Esophagus (tissue), 2 donors: ENCODE results near the gene PIAS3. TPM values are rescaled to one million over a fixed set of nuclear protein-coding genes. Genes with fewer than 3 reads are reported as not detected.
A peak's percentile ranks its signal among the peaks of the same experiment; 100 is the strongest.

Source experiments
- H3K27ac ChIP-seq, 2 donors: one replicate each; pipeline ENCODE4 v1.5.1; 2013; ENCODE audit warnings: low read depth in 2 of 2, mild to moderate bottlenecking in 2 of 2, inconsistent platforms in 1 of 2, low read length in 1 of 2, moderate library complexity in 1 of 2
- H3K27me3 ChIP-seq, 2 donors: one replicate each; pipeline ENCODE4 v1.6.1; 2013; ENCODE audit warnings: low read length in 2 of 2, control low read depth in 1 of 2, mild to moderate bottlenecking in 1 of 2; ENCODE audit not compliant: insufficient read depth in 2 of 2, control insufficient read depth in 1 of 2
- H3K36me3 ChIP-seq, 2 donors: one replicate each; pipeline ENCODE4 v1.6.1; 2013; ENCODE audit warnings: low read length in 1 of 2; ENCODE audit not compliant: control insufficient read depth in 2 of 2, insufficient read depth in 2 of 2
- H3K4me1 ChIP-seq, 2 donors: one replicate each; pipeline ENCODE4 v1.6.1; 2013; ENCODE audit warnings: low read length in 1 of 2; ENCODE audit not compliant: control insufficient read depth in 2 of 2, insufficient read depth in 2 of 2
- H3K4me3 ChIP-seq, 2 donors: one replicate each; pipeline ENCODE4 v1.5.1; 2013; ENCODE audit warnings: low read length in 2 of 2, mild to moderate bottlenecking in 2 of 2, low read depth in 1 of 2, moderate library complexity in 1 of 2
- H3K9me3 ChIP-seq, 2 donors: one replicate each; pipeline ENCODE4 v1.6.1; 2013; ENCODE audit warnings: mild to moderate bottlenecking in 2 of 2, low read depth in 1 of 2, low read length in 1 of 2, moderate library complexity in 1 of 2; ENCODE audit not compliant: control insufficient read depth in 2 of 2, insufficient read depth in 1 of 2
- WGBS, 2 donors: extraction: QIAGEN DNeasy Blood & Tissue Kit; methylation state at CpG; one replicate each; pipeline ENCODE4 v1.1.7; 2013; 5-methylcytosine and 5-hydroxymethylcytosine counted together
- polyA plus RNA-seq, 2 donors: library from polyadenylated mRNA; stranded (reverse); fragments of 200-250 nt; gene quantifications; one replicate each; pipeline ENCODE4 v1.2.3, GENCODE V29; 2013
- donor health status: healthy with polysubstance abuse.
- donor health status: Bipolar disorder and iron deficiency.

The PIAS3 gene
- polyA plus RNA-seq, 2 donors: 29.8 to 43.6 TPM

DNA sequence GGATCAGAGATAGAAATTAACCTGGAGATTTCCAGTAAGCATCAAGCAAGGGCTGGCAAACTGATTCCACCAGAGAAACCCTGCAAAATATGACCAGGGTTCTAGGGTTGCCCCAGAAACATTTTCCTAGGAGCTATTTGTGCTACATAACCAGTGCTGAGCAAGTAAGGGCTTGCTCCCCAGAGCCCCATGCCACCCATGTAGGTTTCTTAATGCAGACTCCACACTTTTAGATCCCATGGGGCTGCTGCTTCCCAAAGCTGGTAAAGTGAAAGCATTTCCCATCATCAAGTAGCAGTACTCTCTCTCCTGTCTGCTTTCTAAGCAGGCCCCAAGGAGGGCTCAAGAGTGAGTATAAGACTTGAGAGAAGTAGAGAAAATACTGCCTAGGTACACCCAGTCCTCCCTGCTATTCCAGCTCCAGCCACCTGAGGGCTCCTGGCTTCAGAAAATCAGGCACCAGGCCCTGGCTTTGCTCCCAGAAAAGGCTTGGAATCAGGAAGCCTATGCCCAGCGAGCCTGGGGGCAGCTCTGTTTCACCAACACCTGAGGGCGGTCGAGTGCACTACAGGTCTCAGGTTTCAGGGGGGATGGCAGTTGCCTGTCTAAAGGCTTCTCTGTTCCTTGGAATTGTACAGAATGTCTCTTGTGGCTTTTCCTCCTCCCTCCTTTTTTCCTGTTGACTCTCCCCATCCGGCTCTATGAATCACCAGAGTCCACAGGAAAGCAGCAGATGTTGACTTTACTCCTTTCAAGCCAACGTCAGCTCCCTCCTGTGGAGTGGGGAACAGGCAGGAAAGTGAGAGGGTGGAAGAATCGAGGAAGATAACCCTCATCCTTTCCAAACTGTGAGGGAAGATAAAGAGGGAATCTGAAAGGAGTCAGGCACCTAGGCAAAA lies 33.0 kb upstream of the PIAS3 start:
- WGBS, 2 donors: 7 to 8% methylated on average over 6 of the region's 6 CpGs
- Histone ChIP-seq H3K4me3 (peak overlapping the region in 1 of 2 donors; percentile 12), H3K4me1 (peaks cover 0 to 4% of the 10 kb centered on the region in 2 donors), H3K27ac (peak overlapping the region; percentile 90 to 91), H3K36me3 (no peaks in the 10 kb centered on the region), H3K9me3 (no peaks in the 10 kb centered on the region), H3K27me3 (no peaks in the 10 kb centered on the region)

DNA sequence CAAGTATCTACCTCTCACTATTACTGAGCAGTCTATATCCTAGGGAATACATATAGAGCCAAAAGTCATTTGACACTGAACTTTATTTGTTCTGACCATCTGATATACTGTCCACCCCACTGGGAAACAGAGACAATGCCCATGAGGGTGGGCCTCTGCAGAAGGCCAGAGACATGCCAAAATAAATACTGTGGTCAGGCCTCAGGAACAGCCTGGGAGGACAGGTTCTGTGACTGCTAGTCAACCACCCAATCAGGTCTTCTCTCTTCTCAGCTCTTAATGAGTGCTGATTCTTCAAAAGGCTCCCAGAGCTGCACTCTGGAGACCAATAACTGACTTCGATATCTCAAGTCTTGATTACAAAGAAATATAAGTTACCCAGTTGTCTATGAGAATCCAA lies 32.3 kb upstream of the PIAS3 start:
- Histone ChIP-seq H3K27ac (peak overlapping the region; percentile 60 to 90), H3K4me1 (peaks cover 0 to 4% of the 10 kb centered on the region in 2 donors), H3K4me3 (no peak overlapping the region), H3K9me3 (no peaks in the 10 kb centered on the region), H3K27me3 (no peaks in the 10 kb centered on the region), H3K36me3 (no peaks in the 10 kb centered on the region)
- 22 to 35% methylated on average over 1 of the region's 1 CpG for WGBS, 2 donors

DNA sequence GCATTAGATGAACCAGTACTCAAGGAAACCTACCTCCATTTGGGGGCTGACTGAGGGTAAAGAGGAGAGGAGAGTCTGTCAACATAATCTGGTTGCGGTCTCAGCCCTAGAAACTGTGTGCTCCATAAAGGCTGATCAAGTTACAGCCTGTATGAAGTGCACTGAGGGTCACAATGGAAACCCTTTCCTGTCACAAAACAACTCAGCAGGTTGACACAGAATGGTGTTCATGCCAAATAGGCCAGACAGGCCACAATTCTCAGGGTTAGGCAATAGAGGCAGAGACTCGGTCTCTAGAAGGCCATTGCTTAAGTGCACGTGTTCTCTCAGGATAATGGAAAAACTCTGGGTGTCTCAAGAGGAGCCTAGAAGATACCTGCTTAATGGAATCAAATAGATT lies 30.8 kb upstream of the PIAS3 start:
- no peak overlapping the region for H3K27ac ChIP-seq
- 86 to 94% methylated on average over 3 of the region's 3 CpGs for WGBS, 2 donors
- no peaks in the 10 kb centered on the region for H3K27me3 ChIP-seq
- peaks cover 0 to 8% of the 10 kb centered on the region in 2 donors for H3K4me1 ChIP-seq
- H3K4me3 ChIP-seq: no peak overlapping the region
- H3K9me3 ChIP-seq: no peaks in the 10 kb centered on the region
- no peaks in the 10 kb centered on the region for H3K36me3 ChIP-seq

DNA sequence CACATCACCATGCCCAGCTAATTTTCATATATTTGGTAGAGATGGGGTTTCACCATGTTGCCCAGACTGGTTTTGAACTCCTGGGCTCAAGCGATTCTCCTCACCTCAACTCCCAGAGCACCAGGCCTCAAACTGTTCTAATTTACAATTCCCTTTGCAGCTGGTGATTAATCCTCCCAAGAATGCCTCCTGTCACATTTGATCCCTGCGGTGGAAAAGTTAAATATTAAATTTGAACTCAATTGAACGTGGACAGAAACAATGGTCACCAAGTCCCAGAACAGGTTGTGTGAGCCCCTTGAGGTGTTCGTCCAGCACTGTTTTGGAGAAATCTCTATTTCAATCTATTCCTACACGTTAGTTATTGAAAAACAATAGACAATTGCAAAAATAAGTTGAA lies 28.8 kb upstream of the PIAS3 start:
- no peak overlapping the region for H3K27ac ChIP-seq
- H3K4me1 ChIP-seq: peaks cover 0 to 8% of the 10 kb centered on the region in 2 donors
- 59 to 68% methylated on average over 5 of the region's 5 CpGs for WGBS, 2 donors
- H3K4me3 ChIP-seq: no peak overlapping the region
- no peaks in the 10 kb centered on the region for H3K9me3 ChIP-seq
- H3K27me3 ChIP-seq: no peaks in the 10 kb centered on the region
- H3K36me3 ChIP-seq: no peaks in the 10 kb centered on the region

DNA sequence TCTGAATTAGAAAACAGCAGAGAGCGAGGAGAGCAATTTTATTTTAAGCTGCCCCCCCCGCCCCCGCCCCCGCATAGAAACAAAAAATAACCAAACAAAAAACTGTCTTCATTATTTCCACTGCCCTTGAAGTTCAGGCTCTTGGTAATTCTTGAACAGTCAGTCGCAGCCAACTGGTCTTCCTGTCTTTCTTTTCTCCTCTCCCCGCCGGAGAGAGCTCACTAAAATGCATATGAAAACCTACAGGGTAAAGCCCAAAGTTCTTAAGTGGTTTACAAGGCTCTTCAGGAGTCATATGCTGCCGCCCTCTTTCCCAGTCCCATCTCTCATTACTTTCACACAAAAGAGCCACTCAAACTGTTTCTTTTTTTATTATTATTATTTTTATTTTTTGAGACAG lies 27.9 kb upstream of the PIAS3 start:
- H3K4me3 ChIP-seq: no peak overlapping the region
- peaks cover 0 to 6% of the 10 kb centered on the region in 2 donors for H3K4me1 ChIP-seq
- no peaks in the 10 kb centered on the region for H3K9me3 ChIP-seq
- no peaks in the 10 kb centered on the region for H3K27me3 ChIP-seq
- H3K27ac ChIP-seq: no peak overlapping the region
- WGBS, 2 donors: 70 to 75% methylated on average over 8 of the region's 8 CpGs
- H3K36me3 ChIP-seq: no peaks in the 10 kb centered on the region

DNA sequence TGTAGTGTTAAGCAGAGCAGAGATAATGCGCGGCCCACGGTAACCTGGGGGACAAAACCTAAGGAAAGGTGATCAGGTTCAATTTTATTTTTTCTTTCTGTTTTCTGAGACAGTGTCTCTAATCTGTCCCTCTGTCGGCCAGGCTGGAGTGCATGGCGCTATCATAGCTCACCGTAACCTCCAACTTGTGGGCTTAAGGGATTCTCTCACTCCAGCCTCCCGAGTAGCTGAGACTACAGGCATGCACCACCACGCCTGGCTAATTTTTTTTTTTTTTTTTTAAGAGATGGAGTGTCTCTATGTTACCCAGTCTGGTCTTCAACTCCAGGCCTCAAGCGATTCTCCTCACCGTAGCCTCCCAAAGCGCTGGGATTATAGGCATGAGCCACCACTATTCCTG lies 27.5 kb upstream of the PIAS3 start:
- H3K9me3 ChIP-seq: no peaks in the 10 kb centered on the region
- peaks cover 0 to 4% of the 10 kb centered on the region in 2 donors for H3K4me1 ChIP-seq
- peak overlapping the region in 1 of 2 donors; percentile 38 for H3K27ac ChIP-seq
- no peaks in the 10 kb centered on the region for H3K27me3 ChIP-seq
- H3K36me3 ChIP-seq: no peaks in the 10 kb centered on the region
- peak overlapping the region in 1 of 2 donors; percentile 60 for H3K4me3 ChIP-seq
- 47 to 48% methylated on average over 11 of the region's 11 CpGs for WGBS, 2 donors

DNA sequence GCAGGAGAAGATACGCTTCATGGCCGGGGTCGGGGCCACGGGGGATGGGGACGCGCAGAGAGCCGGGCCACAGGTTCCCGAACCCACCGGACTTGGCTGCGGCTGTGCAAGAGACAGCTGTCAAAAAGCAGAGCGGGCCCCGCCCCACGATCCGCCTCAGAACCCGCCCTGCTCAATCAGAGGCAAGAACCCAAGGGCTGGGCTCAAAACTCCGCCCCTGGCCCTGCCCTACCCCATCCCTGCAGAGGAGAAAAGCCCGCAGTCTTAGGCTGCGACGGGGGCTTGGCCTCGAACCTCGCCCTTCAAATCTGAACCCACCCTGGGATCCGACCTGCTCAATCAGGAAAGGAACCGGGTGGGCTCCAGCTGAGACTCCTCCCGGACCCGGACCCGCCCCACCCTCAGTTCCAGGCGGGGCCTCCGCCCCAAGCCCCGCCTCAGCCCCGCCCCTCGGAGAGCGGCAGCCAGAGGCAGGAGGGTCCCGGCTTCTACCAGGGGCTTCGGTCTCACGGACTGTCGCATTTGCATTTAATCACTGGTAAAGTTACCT lies 26.9 kb upstream of the PIAS3 start, which contains the start of gene ANKRD35:
Gene ANKRD35, minus strand, starts transcription at position 129 of the 550 bp plus-strand sequence. Its CDS starts 108 bp downstream, at position 21.
- peak within 1 kb of the TSS in 1 of 2 donors; percentile 38 for H3K27ac ChIP-seq
- no peaks in the 10 kb centered on the region for H3K36me3 ChIP-seq
- H3K9me3 ChIP-seq: no peaks in the 10 kb centered on the region
- peak within 1 kb of the TSS; percentile 56 to 60 for H3K4me3 ChIP-seq
- 1% methylated on average over 35 to 36 of the region's 36 CpGs for WGBS, 2 donors
- H3K4me1 ChIP-seq: peaks cover 0 to 4% of the 10 kb centered on the region in 2 donors
- no peaks in the 10 kb centered on the region for H3K27me3 ChIP-seq

DNA sequence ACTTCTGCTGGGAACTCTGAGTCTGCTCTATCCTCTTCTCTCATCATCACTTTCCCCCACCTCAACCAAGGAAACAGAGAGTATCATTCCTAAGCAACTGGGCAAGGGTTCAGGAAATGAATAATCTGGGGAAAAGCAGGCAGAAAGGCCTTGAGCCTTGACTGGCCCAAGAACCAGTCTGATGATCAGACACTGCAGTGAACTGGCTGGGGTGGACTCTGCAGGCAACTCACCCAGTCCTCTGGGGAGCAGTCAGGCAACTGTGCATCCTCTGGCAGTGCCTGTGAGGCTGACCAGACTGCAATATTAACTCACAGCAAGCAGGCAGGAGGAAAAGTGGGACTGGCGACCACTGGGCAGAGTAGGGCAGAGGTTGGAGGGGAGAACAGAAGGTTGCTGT lies 25.8 kb upstream of the PIAS3 start:
- 96% methylated on average over 1 of the region's 1 CpG for WGBS, 2 donors
- H3K4me1 ChIP-seq: peaks cover 0 to 4% of the 10 kb centered on the region in 2 donors
- no peaks in the 10 kb centered on the region for H3K27me3 ChIP-seq
- no peaks in the 10 kb centered on the region for H3K36me3 ChIP-seq
- H3K9me3 ChIP-seq: no peaks in the 10 kb centered on the region
- peak overlapping the region in 1 of 2 donors; percentile 60 for H3K4me3 ChIP-seq
- H3K27ac ChIP-seq: peak overlapping the region in 1 of 2 donors; percentile 26

DNA sequence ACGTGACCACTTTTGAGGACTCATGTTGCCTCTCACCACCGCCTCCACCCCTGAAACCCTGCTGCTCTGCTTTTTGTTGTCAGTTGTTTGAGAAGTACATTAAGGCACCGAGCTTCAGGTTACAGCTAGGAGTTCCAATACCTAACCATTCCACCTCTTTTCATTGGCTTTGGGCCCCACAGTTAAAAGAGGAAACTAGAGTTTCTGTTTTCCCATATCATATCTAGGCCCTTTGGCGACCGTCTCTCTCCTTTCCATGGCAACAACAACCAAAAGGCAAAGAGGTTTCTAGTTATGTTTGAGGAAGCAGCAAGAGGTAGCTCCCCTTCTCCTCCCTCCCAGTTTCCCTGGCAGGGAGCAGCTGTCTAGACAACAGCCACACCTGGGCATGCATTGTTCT lies 20.9 kb upstream of the PIAS3 start:
- Histone ChIP-seq H3K36me3 (peaks cover 0 to 4% of the 10 kb centered on the region in 2 donors), H3K4me3 (no peak overlapping the region), H3K4me1 (peaks cover 3 to 8% of the 10 kb centered on the region in 2 donors), H3K27ac (peak overlapping the region; percentile 82 to 91), H3K27me3 (no peaks in the 10 kb centered on the region), H3K9me3 (peaks cover 0 to 2% of the 10 kb centered on the region in 2 donors)
- 57% methylated on average over 5 of the region's 5 CpGs for WGBS, 2 donors
